ENCODE results near the gene KCNA10.

DNA sequence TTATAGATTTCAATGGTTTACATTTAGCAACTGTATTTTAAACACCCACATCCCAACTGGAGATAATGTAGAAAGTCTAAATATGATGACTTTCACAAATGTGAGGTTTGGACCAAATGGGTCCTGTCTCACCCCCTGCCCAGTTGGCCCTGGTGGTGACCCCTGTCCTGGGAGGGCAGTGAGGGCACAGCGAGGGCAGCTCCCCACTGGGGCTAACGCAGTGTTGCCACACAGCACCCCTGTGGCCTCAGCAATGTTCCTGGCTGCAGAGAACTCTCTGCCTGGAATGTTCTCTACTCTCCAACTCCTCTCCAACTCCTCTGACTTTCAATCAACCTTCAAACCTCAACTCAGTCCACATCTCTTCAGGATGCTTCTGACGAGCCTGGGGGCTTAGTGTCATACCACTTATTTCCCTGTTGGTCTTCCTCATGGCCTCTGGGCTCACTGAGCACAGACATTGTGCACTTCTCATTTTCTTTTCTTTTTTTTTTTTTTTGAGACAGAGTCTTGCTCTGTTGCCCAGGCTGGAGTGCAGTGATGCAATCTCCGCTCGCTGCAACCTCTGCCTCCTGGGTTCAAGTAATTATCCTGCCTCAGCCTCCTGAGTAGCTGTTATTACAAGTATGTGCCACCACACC lies 25.8 kb downstream of the KCNA10 start:
- TF ChIP-seq, protein P1, sequence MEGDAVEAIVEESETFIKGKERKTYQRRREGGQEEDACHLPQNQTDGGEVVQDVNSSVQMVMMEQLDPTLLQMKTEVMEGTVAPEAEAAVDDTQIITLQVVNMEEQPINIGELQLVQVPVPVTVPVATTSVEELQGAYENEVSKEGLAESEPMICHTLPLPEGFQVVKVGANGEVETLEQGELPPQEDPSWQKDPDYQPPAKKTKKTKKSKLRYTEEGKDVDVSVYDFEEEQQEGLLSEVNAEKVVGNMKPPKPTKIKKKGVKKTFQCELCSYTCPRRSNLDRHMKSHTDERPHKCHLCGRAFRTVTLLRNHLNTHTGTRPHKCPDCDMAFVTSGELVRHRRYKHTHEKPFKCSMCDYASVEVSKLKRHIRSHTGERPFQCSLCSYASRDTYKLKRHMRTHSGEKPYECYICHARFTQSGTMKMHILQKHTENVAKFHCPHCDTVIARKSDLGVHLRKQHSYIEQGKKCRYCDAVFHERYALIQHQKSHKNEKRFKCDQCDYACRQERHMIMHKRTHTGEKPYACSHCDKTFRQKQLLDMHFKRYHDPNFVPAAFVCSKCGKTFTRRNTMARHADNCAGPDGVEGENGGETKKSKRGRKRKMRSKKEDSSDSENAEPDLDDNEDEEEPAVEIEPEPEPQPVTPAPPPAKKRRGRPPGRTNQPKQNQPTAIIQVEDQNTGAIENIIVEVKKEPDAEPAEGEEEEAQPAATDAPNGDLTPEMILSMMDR (IDR thresholded peaks at IDR 0.05), result no peak
- TF ChIP-seq POLR2A (IDR thresholded peaks at IDR 0.05), result no peak

All from right lobe of liver (tissue), 4 donors.